H9 (cell line): ENCODE data around the gene ITGA2. TPM values are rescaled to one million over a fixed set of nuclear protein-coding genes. Genes with fewer than 3 reads are reported as not detected.
"Not testable (repeated sequence)": the region's sequence is repeated elsewhere in the genome, so short reads cannot be mapped to it uniquely, and the experiment has no call there.

Experiments
- DNase-seq: peaks from one replicate; pipeline ENCODE4 v3.0.0-alpha.2; 2017
- H2AFZ ChIP-seq: one replicate; pipeline ENCODE4 v1.6.1; 2013; ENCODE audit warnings: mild to moderate bottlenecking, low read length, control low read depth, moderate library complexity
- H2AK5ac ChIP-seq: 2 replicates; pipeline ENCODE4 v1.6.1; 2013; ENCODE audit warnings: low read length, control low read depth, mixed read lengths; ENCODE audit not compliant: insufficient read length
- H2BK120ac ChIP-seq: one replicate; pipeline ENCODE4 v1.6.1; 2013; ENCODE audit warnings: low read depth, mild to moderate bottlenecking, low read length, control low read depth, inconsistent platforms; ENCODE audit not compliant: poor library complexity, severe bottlenecking
- H2BK12ac ChIP-seq: 2 replicates; pipeline ENCODE4 v1.6.1; 2013; ENCODE audit warnings: low read length, control low read depth, mixed read lengths, low read depth; ENCODE audit not compliant: insufficient read length
- H2BK15ac ChIP-seq: 2 replicates; pipeline ENCODE4 v1.6.1; 2013; ENCODE audit warnings: low read depth, low read length, control low read depth
- H2BK20ac ChIP-seq: one replicate; pipeline ENCODE4 v1.6.1; 2013; ENCODE audit warnings: low read depth, mild to moderate bottlenecking, low read length, control low read depth, inconsistent platforms; ENCODE audit not compliant: poor library complexity, severe bottlenecking
- H2BK5ac ChIP-seq: 2 replicates; pipeline ENCODE4 v1.6.1; 2013; ENCODE audit warnings: low read length, control low read depth, mixed read lengths; ENCODE audit not compliant: insufficient read length
- H3K14ac ChIP-seq: 2 replicates; pipeline ENCODE4 v1.6.1; 2013; ENCODE audit warnings: low read length, control low read depth; ENCODE audit not compliant: insufficient read depth
- H3K18ac ChIP-seq: 2 replicates; pipeline ENCODE4 v1.6.1; 2013; ENCODE audit warnings: low read depth, mild to moderate bottlenecking, mixed read lengths, low read length, control low read depth; ENCODE audit not compliant: insufficient read length
- H3K23ac ChIP-seq: 2 replicates; pipeline ENCODE4 v1.6.1; 2013; ENCODE audit warnings: low read length, control low read depth, mixed read lengths, low read depth; ENCODE audit not compliant: insufficient read length
- H3K23me2 ChIP-seq: 2 replicates; pipeline ENCODE4 v1.6.1; 2013; ENCODE audit warnings: low read depth, mild to moderate bottlenecking, mixed read lengths, low read length, control low read depth; ENCODE audit not compliant: insufficient read length, poor library complexity, severe bottlenecking
- H3K27ac ChIP-seq: 2 replicates; pipeline ENCODE4 v1.5.1; 2013; ENCODE audit warnings: low read length, control low read depth, mixed read lengths, low read depth; ENCODE audit not compliant: insufficient read length
- H3K27me3 ChIP-seq: 2 replicates; pipeline ENCODE4 v1.6.1; 2013; ENCODE audit warnings: low read length, control low read depth, inconsistent platforms; ENCODE audit not compliant: insufficient read depth
- H3K4ac ChIP-seq: 2 replicates; pipeline ENCODE4 v1.6.1; 2013; ENCODE audit warnings: low read depth, mild to moderate bottlenecking, control low read depth, inconsistent platforms, low read length, moderate library complexity
- H3K4me1 ChIP-seq: 2 replicates; pipeline ENCODE4 v1.6.1; 2013; ENCODE audit warnings: low read length, control low read depth, inconsistent platforms; ENCODE audit not compliant: insufficient read depth
- H3K4me2 ChIP-seq: 2 replicates; pipeline ENCODE4 v1.6.1; 2013; ENCODE audit warnings: low read length, control low read depth, mixed read lengths; ENCODE audit not compliant: insufficient read length, insufficient read depth
- H3K56ac ChIP-seq: 2 replicates; pipeline ENCODE4 v1.6.1; 2013; ENCODE audit warnings: low read depth, mild to moderate bottlenecking, mixed read lengths, low read length, control low read depth; ENCODE audit not compliant: insufficient read length
- H3K79me1 ChIP-seq: 2 replicates; pipeline ENCODE4 v1.6.1; 2013; ENCODE audit warnings: low read depth, mild to moderate bottlenecking, moderate library complexity, low read length, control low read depth, inconsistent platforms; ENCODE audit not compliant: insufficient read depth, poor library complexity, severe bottlenecking
- H3K79me2 ChIP-seq: 2 replicates; pipeline ENCODE4 v1.6.1; 2013; ENCODE audit warnings: low read length, control low read depth, inconsistent platforms; ENCODE audit not compliant: insufficient read depth
- H3K9ac ChIP-seq: 2 replicates; pipeline ENCODE4 v1.6.1; 2013; ENCODE audit warnings: low read length, control low read depth, mixed read lengths; ENCODE audit not compliant: insufficient read length; ENCODE audit errors: extremely low read depth
- H3K9me3 ChIP-seq: one replicate; pipeline ENCODE4 v1.6.1; 2013; ENCODE audit warnings: low read depth, low read length, inconsistent platforms; ENCODE audit not compliant: control insufficient read depth
- H3T11ph ChIP-seq: one replicate; pipeline ENCODE4 v1.6.1; 2013; ENCODE audit warnings: mild to moderate bottlenecking, low read length, control low read depth, inconsistent platforms
- H4K20me1 ChIP-seq: one replicate; pipeline ENCODE4 v1.6.1; 2013; ENCODE audit not compliant: control insufficient read depth, insufficient read length, insufficient read depth
- H4K5ac ChIP-seq: 2 replicates; pipeline ENCODE4 v1.6.1; 2013; ENCODE audit warnings: low read depth, mild to moderate bottlenecking, mixed read lengths, low read length, control low read depth; ENCODE audit not compliant: insufficient read length
- H4K8ac ChIP-seq: replicated peaks from 2 replicates; pipeline ENCODE4 v1.6.1; 2013; ENCODE audit warnings: low read length, control low read depth, mixed read lengths, low read depth; ENCODE audit not compliant: insufficient read length
- H4K91ac ChIP-seq: 2 replicates; pipeline ENCODE4 v1.6.1; 2013; ENCODE audit warnings: low read depth, mild to moderate bottlenecking, moderate library complexity, mixed read lengths, low read length, control low read depth; ENCODE audit not compliant: insufficient read length
- H3K27ac Mint-ChIP-seq, 3 experiments: 2 replicates in 2 of 3; 3 replicates in 1 of 3; pipeline ENCODE4 v1.8.0; 2020 to 2021; ENCODE audit warnings: mixed read lengths in 3 of 3, mild to moderate bottlenecking in 1 of 3, moderate library complexity in 1 of 3
- H3K27me3 Mint-ChIP-seq: 2 replicates; pipeline ENCODE4 v1.8.0; 2021; ENCODE audit warnings: low read depth, mild to moderate bottlenecking, moderate library complexity, mixed read lengths
- H3K36me3 Mint-ChIP-seq, 3 experiments: 2 replicates in 2 of 3; 3 replicates in 1 of 3; pipeline ENCODE4 v1.8.0; 2020 to 2021; ENCODE audit warnings: low read depth in 3 of 3, mixed read lengths in 3 of 3; ENCODE audit not compliant: insufficient read depth in 1 of 3
- H3K4me1 Mint-ChIP-seq, 2 experiments: 2 replicates each; pipeline ENCODE4 v1.8.0; 2020; ENCODE audit warnings: mixed read lengths in 2 of 2
- H3K4me3 Mint-ChIP-seq, 2 experiments: 2 replicates in 1 of 2; 3 replicates in 1 of 2; pipeline ENCODE4 v1.8.0; 2020 to 2021; ENCODE audit warnings: mild to moderate bottlenecking in 2 of 2, mixed read lengths in 2 of 2, moderate library complexity in 1 of 2
- H3K9me3 Mint-ChIP-seq, 2 experiments: 2 replicates in 1 of 2; 3 replicates in 1 of 2; pipeline ENCODE4 v1.8.0; 2020; ENCODE audit warnings: mild to moderate bottlenecking in 2 of 2, mixed read lengths in 2 of 2, moderate library complexity in 1 of 2
- WGBS: extraction: QIAGEN DNeasy Blood & Tissue Kit; methylation state at CpG from one replicate; pipeline ENCODE4 v1.1.7; 2013; ENCODE audit warnings: missing lambda C conversion rate, low lambda C conversion rate, mixed read lengths; ENCODE audit not compliant: insufficient read length; ENCODE audit errors: extremely low coverage; 5-methylcytosine and 5-hydroxymethylcytosine counted together
- total RNA-seq: library from RNA; stranded (reverse); gene quantifications from 2 replicates; pipeline ENCODE4 v1.2.1, GENCODE V29; 2021
- TF ChIP-seq, protein P1 (sequence below): fragments of 200-600 bp; sonication (generic); conservative IDR thresholded peaks from 3 replicates; pipeline ENCODE4 v1.8.0; 2021; ENCODE audit warnings: antibody characterized with exemption, mild to moderate bottlenecking

ITGA2 gene
- total RNA-seq, 1 experiment from 2014 or later = 3.0 TPM

DNA sequence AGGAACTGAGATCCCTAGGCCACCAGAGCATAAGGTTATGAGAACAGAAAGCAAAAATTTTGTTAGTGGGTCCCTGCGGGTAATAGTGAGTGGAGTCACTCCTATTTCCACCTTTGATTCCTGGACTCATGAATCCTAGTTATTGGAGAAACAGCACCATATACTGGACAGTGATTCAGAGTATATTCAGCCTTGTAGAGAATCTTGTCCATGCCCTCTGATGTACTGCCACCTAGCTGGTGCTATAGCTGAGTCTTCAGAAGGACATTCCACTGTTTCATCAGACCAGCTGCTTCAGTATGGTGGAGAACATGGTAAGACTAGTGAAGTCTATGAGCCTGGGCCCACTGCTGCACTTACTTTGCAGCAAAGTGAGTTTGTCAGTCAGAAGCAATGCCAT, 25.0 kb upstream of the ITGA2 start:
- Histone ChIP-seq H4K91ac (no peak overlapping the region), H3K14ac (no peak overlapping the region), H3K27me3 (no peaks in the 10 kb centered on the region), H4K8ac (no peak overlapping the region), H3K4ac (no peak overlapping the region), H2BK12ac (no peak overlapping the region), H3K23ac (no peak overlapping the region), H3K9me3 (no peaks in the 10 kb centered on the region), H3K56ac (no peak overlapping the region), H2BK20ac (no peak overlapping the region), H3K79me1 (no peaks in the 10 kb centered on the region), H3T11ph (no peak overlapping the region), H4K20me1 (no peaks in the 10 kb centered on the region), H3K79me2 (no peaks in the 10 kb centered on the region), H3K9ac (no peak overlapping the region), H3K27ac (no peak overlapping the region), H2AK5ac (no peak overlapping the region), H2AFZ (no peak overlapping the region), H2BK5ac (no peak overlapping the region), H4K5ac (no peak overlapping the region), H3K18ac (no peak overlapping the region), H3K4me2 (no peak overlapping the region), H2BK15ac (no peak overlapping the region), H3K23me2 (no peaks in the 10 kb centered on the region), H3K4me1 (no peaks in the 10 kb centered on the region), H2BK120ac (no peak overlapping the region)
- TF ChIP-seq, protein P1, sequence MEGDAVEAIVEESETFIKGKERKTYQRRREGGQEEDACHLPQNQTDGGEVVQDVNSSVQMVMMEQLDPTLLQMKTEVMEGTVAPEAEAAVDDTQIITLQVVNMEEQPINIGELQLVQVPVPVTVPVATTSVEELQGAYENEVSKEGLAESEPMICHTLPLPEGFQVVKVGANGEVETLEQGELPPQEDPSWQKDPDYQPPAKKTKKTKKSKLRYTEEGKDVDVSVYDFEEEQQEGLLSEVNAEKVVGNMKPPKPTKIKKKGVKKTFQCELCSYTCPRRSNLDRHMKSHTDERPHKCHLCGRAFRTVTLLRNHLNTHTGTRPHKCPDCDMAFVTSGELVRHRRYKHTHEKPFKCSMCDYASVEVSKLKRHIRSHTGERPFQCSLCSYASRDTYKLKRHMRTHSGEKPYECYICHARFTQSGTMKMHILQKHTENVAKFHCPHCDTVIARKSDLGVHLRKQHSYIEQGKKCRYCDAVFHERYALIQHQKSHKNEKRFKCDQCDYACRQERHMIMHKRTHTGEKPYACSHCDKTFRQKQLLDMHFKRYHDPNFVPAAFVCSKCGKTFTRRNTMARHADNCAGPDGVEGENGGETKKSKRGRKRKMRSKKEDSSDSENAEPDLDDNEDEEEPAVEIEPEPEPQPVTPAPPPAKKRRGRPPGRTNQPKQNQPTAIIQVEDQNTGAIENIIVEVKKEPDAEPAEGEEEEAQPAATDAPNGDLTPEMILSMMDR = no peak
- Mint-ChIP-seq H3K27me3 (peaks cover 2% of the 10 kb centered on the region; the same call in 1 of the 2 replicates), H3K9me3 (peaks cover 0 to 3% of the 10 kb centered on the region in 2 experiments; a peak in 2 of 5 replicates), H3K27ac (no peak overlapping the region), H3K4me3 (no peak overlapping the region), H3K4me1 (peaks cover 0 to 6% of the 10 kb centered on the region in 2 experiments; a peak in 1 of 4 replicates), H3K36me3 (peaks cover 0 to 1% (median 0%) of the 10 kb centered on the region in 3 experiments; a peak in 1 of 7 replicates)
- WGBS = no CpG with 5 or more reads among the region's 1 CpG
- no peak for DNase-seq

DNA sequence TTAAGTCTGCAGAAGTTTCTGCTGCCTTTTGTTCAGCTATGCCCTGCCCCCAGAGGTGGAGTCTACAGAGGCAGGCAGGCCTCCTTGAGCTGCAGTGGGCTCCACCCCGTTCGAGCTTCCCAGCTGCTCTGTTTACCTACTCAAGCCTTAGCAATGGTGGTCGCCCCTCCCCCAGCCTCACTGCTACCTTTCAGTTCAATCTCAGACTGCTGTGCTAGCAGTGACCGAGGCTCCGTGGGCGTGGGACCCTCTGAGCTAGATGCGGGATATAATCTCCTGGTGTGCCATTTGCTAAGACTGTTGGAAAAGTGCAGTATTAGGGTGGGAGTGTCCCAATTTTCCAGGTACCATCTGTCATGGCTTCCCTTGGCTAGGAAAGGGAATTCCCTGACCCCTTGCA, 13.0 kb upstream of the ITGA2 start:
- H2BK20ac ChIP-seq, H3K27me3 Mint-ChIP-seq, H2BK120ac ChIP-seq, H2BK5ac ChIP-seq, H3K27me3 ChIP-seq, H4K8ac ChIP-seq, H3K4ac ChIP-seq, H3K79me1 ChIP-seq, H3K4me1 ChIP-seq, H3K56ac ChIP-seq, H3K4me1 Mint-ChIP-seq, H2AFZ ChIP-seq, H2BK15ac ChIP-seq, H2BK12ac ChIP-seq, H3K9me3 ChIP-seq, DNase-seq, H3T11ph ChIP-seq, H2AK5ac ChIP-seq, H3K9ac ChIP-seq, H3K79me2 ChIP-seq, H4K91ac ChIP-seq, H3K23me2 ChIP-seq, H3K23ac ChIP-seq, H3K18ac ChIP-seq, H3K4me3 Mint-ChIP-seq, H3K14ac ChIP-seq, H3K27ac Mint-ChIP-seq, H4K20me1 ChIP-seq, H4K5ac ChIP-seq, H3K27ac ChIP-seq, H3K4me2 ChIP-seq: not testable (repeated sequence)
- WGBS = no CpG with 5 or more reads among the region's 7 CpGs
- Mint-ChIP-seq H3K9me3 (peaks cover 27 to 29% of the 10 kb centered on the region in 2 experiments), H3K36me3 (peaks cover 4 to 11% (median 10%) of the 10 kb centered on the region in 3 experiments; a peak in 5 of 7 replicates)
